Stimulated activated naive CD8-positive, alpha-beta T cell treated with anti-CD3 and anti-CD28 coated beads, Interleukin-15, Interleukin-2, amounts not matched to agents 100 ng/mL and 50 ng/mL, for 24 hours (primary cell): Measurements from ENCODE around the gene PNLIP.

Experiments used
- H3K27ac Mint-ChIP-seq: one replicate; pipeline ENCODE4 v1.8.0; 2021; ENCODE audit warnings: mild to moderate bottlenecking, mixed read lengths
- H3K27me3 Mint-ChIP-seq: one replicate; pipeline ENCODE4 v1.8.0; 2021; ENCODE audit warnings: mixed read lengths
- H3K36me3 Mint-ChIP-seq: one replicate; pipeline ENCODE4 v1.8.0; 2021; ENCODE audit warnings: low read depth, mixed read lengths
- H3K4me1 Mint-ChIP-seq: one replicate; pipeline ENCODE4 v1.8.0; 2021; ENCODE audit warnings: low read depth, mixed read lengths
- H3K4me3 Mint-ChIP-seq: one replicate; pipeline ENCODE4 v1.8.0; 2021; ENCODE audit warnings: mild to moderate bottlenecking, mixed read lengths
- H3K9me3 Mint-ChIP-seq: one replicate; pipeline ENCODE4 v1.8.0; 2021; ENCODE audit warnings: mixed read lengths

Gene PNLIP

GRCh38 chr10:116596062-116596461 is 50.3 kb downstream of the PNLIP start:
- Mint-ChIP-seq H3K9me3 (no peaks in the 10 kb centered on the region), H3K27me3 (no peaks in the 10 kb centered on the region), H3K4me1 (no peaks in the 10 kb centered on the region), H3K36me3 (no peaks in the 10 kb centered on the region), H3K4me3 (no peak overlapping the region), H3K27ac (no peak overlapping the region)

GRCh38 chr10:116597543-116597942 is 51.8 kb downstream of the PNLIP start:
- H3K27me3 Mint-ChIP-seq, result no peaks in the 10 kb centered on the region
- no peak overlapping the region for H3K27ac Mint-ChIP-seq
- H3K4me1 Mint-ChIP-seq, result no peaks in the 10 kb centered on the region
- no peak overlapping the region for H3K4me3 Mint-ChIP-seq
- no peaks in the 10 kb centered on the region for H3K36me3 Mint-ChIP-seq
- H3K9me3 Mint-ChIP-seq, result no peaks in the 10 kb centered on the region

- Mint-ChIP-seq H3K27me3 (no peaks in the 10 kb centered on the region), H3K4me1 (no peaks in the 10 kb centered on the region), H3K36me3 (no peaks in the 10 kb centered on the region)
These were observed 52.6 kb downstream of the PNLIP start for GRCh38 chr10:116598329-116598728.

GRCh38 chr10:116599991-116600390 is 54.3 kb downstream of the PNLIP start:
- Mint-ChIP-seq H3K27me3 (no peaks in the 10 kb centered on the region), H3K4me1 (no peaks in the 10 kb centered on the region), H3K36me3 (no peaks in the 10 kb centered on the region), H3K4me3 (no peak overlapping the region), H3K27ac (no peak overlapping the region), H3K9me3 (no peaks in the 10 kb centered on the region)

More at GRCh38 chr10:116598329-116598728, 52.6 kb downstream of the PNLIP start:
- Mint-ChIP-seq H3K4me3 (no peak overlapping the region), H3K9me3 (no peaks in the 10 kb centered on the region), H3K27ac (no peak overlapping the region)

GRCh38 chr10:116602648-116603400 is 57.1 kb downstream of the PNLIP start:
- Mint-ChIP-seq H3K36me3 (no peaks in the 10 kb centered on the region), H3K27me3 (peaks cover 16% of the 10 kb centered on the region), H3K27ac (no peak overlapping the region), H3K4me1 (no peaks in the 10 kb centered on the region), H3K9me3 (no peaks in the 10 kb centered on the region), H3K4me3 (no peak overlapping the region)

- Mint-ChIP-seq H3K4me1 (no peaks in the 10 kb centered on the region), H3K9me3 (no peaks in the 10 kb centered on the region), H3K27ac (no peak overlapping the region), H3K36me3 (no peaks in the 10 kb centered on the region), H3K4me3 (no peak overlapping the region), H3K27me3 (peaks cover 27% of the 10 kb centered on the region)
These were observed 60.3 kb downstream of the PNLIP start for GRCh38 chr10:116606061-116606483.

- Mint-ChIP-seq H3K27me3 (peaks cover 27% of the 10 kb centered on the region), H3K36me3 (no peaks in the 10 kb centered on the region), H3K4me1 (no peaks in the 10 kb centered on the region), H3K4me3 (no peak overlapping the region), H3K27ac (no peak overlapping the region), H3K9me3 (no peaks in the 10 kb centered on the region)
These were observed 61.6 kb downstream of the PNLIP start for GRCh38 chr10:116607336-116607735.

GRCh38 chr10:116608686-116609594 is 63.2 kb downstream of the PNLIP start:
- H3K27ac Mint-ChIP-seq, result no peak overlapping the region
- H3K4me3 Mint-ChIP-seq, result no peak overlapping the region

GRCh38 chr10:116610443-116611152 is 64.9 kb downstream of the PNLIP start:
- H3K4me1 Mint-ChIP-seq, result no peaks in the 10 kb centered on the region
- no peaks in the 10 kb centered on the region for H3K36me3 Mint-ChIP-seq
- no peak overlapping the region for H3K4me3 Mint-ChIP-seq
- H3K27ac Mint-ChIP-seq, result no peak overlapping the region
- peaks cover 22% of the 10 kb centered on the region for H3K27me3 Mint-ChIP-seq
- H3K9me3 Mint-ChIP-seq, result no peaks in the 10 kb centered on the region

More at GRCh38 chr10:116608686-116609594, 63.2 kb downstream of the PNLIP start:
- H3K27me3 Mint-ChIP-seq, result peaks cover 27% of the 10 kb centered on the region
- no peaks in the 10 kb centered on the region for H3K4me1 Mint-ChIP-seq
- H3K9me3 Mint-ChIP-seq, result no peaks in the 10 kb centered on the region
- H3K36me3 Mint-ChIP-seq, result no peaks in the 10 kb centered on the region

- H3K27ac Mint-ChIP-seq, result no peak overlapping the region
These were observed 65.4 kb downstream of the PNLIP start for GRCh38 chr10:116611153-116611545.

GRCh38 chr10:116612107-116612769 is 66.5 kb downstream of the PNLIP start:
- Mint-ChIP-seq H3K36me3 (no peaks in the 10 kb centered on the region), H3K9me3 (no peaks in the 10 kb centered on the region), H3K27me3 (peaks cover 14% of the 10 kb centered on the region), H3K4me3 (no peak overlapping the region), H3K4me1 (no peaks in the 10 kb centered on the region), H3K27ac (no peak overlapping the region)

More at GRCh38 chr10:116611153-116611545, 65.4 kb downstream of the PNLIP start:
- no peaks in the 10 kb centered on the region for H3K36me3 Mint-ChIP-seq
- H3K4me3 Mint-ChIP-seq, result no peak overlapping the region
- no peaks in the 10 kb centered on the region for H3K9me3 Mint-ChIP-seq
- no peaks in the 10 kb centered on the region for H3K4me1 Mint-ChIP-seq
- peaks cover 19% of the 10 kb centered on the region for H3K27me3 Mint-ChIP-seq

- Mint-ChIP-seq H3K27ac (no peak overlapping the region), H3K27me3 (peaks cover 8% of the 10 kb centered on the region), H3K9me3 (no peaks in the 10 kb centered on the region), H3K4me3 (no peak overlapping the region), H3K36me3 (no peaks in the 10 kb centered on the region), H3K4me1 (no peaks in the 10 kb centered on the region)
These were observed 67.7 kb downstream of the PNLIP start for GRCh38 chr10:116613471-116613870.

- Mint-ChIP-seq H3K27ac (no peak overlapping the region), H3K4me3 (no peak overlapping the region), H3K4me1 (no peaks in the 10 kb centered on the region), H3K27me3 (no peaks in the 10 kb centered on the region), H3K36me3 (no peaks in the 10 kb centered on the region), H3K9me3 (no peaks in the 10 kb centered on the region)
These were observed 69.1 kb downstream of the PNLIP start for GRCh38 chr10:116614796-116615195.

- H3K27me3 Mint-ChIP-seq, result no peaks in the 10 kb centered on the region
These were observed 69.6 kb downstream of the PNLIP start for GRCh38 chr10:116615199-116615776.

More at GRCh38 chr10:116615199-116615776, 69.6 kb downstream of the PNLIP start:
- H3K27ac Mint-ChIP-seq, result no peak overlapping the region
- H3K9me3 Mint-ChIP-seq, result no peaks in the 10 kb centered on the region
- H3K4me3 Mint-ChIP-seq, result no peak overlapping the region
- H3K4me1 Mint-ChIP-seq, result no peaks in the 10 kb centered on the region
- H3K36me3 Mint-ChIP-seq, result no peaks in the 10 kb centered on the region
